ENCODE results near the gene PREX1.

DNA sequence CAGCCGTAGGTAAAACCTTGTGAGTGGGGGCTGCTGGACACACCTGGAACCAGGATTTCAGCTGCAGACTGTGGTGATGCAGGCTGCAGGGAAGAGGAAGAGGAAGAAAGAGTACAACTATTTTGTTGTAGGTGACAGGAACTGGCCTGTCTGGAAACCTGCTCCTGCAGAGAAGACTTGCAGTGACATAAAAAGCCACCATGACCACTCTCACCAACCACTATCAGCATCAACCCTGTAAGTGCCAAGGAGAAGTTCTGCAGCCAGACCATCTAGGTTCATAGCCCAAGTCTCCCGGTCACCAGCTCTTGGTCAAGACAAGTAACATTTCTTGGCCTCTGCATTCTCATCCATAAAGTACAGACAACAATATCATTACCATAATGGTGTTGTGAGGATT is 91.2 kb downstream of the PREX1 start:
- TF ChIP-seq, protein P1, sequence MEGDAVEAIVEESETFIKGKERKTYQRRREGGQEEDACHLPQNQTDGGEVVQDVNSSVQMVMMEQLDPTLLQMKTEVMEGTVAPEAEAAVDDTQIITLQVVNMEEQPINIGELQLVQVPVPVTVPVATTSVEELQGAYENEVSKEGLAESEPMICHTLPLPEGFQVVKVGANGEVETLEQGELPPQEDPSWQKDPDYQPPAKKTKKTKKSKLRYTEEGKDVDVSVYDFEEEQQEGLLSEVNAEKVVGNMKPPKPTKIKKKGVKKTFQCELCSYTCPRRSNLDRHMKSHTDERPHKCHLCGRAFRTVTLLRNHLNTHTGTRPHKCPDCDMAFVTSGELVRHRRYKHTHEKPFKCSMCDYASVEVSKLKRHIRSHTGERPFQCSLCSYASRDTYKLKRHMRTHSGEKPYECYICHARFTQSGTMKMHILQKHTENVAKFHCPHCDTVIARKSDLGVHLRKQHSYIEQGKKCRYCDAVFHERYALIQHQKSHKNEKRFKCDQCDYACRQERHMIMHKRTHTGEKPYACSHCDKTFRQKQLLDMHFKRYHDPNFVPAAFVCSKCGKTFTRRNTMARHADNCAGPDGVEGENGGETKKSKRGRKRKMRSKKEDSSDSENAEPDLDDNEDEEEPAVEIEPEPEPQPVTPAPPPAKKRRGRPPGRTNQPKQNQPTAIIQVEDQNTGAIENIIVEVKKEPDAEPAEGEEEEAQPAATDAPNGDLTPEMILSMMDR (IDR thresholded peaks at IDR 0.05): no peak
- no peak for TF ChIP-seq POLR2A (IDR thresholded peaks at IDR 0.05)
